ENCODE data around the gene MICAL1.

MICAL1 gene

DNA sequence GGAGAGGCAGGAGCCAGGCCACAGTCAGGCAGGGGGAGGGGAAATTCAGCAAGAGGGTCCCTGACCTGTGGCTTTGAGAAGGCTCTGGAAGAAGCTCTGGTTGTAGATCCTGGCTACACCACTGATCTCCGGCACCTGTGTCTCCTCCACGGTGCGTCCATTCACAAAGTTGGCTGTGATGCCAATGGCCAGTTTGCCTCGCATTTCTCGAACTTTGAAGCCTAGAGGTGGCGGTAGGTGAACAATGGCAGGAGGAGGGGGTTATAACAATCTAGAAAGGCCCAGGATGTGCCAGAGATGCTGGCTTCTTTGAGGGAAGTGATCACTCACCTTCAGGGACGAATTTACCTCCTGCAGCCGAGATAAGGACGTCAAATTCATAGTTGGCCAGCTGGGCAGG lies 3.4 kb downstream of the MICAL1 start:
- no peak for DNase-seq

GRCh38 chr6:109451376-109451775 lies 4.2 kb downstream of the MICAL1 start:
- DNase-seq, result no peak

DNA sequence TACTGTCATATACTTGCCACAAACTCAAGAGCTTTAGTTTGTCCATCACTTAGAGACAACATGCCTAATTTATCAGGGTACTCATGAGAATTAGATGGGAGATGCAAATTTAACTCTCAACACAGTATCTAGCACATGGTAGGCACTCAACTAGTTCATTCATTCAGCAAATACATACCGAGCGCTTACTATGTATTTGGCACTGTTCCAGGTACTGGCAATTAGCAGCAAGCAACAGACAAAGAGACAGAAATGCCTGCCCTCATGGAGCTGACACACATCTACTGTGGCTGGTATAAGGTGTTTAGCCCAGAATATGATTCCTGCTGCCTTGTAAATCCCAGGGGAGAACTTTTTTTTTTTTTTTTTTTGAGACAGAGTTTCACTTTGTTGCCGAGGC lies 4.8 kb downstream of the MICAL1 start:
- no peak for DNase-seq

- DNase-seq, result no peak
Observed at GRCh38 chr6:109449795-109450673, 5.5 kb downstream of the MICAL1 start.

- DNase-seq, result no peak
Observed at GRCh38 chr6:109449064-109449794, 6.3 kb downstream of the MICAL1 start.

GRCh38 chr6:109448615-109449014 lies 7.0 kb downstream of the MICAL1 start:
- no peak for DNase-seq

DNA sequence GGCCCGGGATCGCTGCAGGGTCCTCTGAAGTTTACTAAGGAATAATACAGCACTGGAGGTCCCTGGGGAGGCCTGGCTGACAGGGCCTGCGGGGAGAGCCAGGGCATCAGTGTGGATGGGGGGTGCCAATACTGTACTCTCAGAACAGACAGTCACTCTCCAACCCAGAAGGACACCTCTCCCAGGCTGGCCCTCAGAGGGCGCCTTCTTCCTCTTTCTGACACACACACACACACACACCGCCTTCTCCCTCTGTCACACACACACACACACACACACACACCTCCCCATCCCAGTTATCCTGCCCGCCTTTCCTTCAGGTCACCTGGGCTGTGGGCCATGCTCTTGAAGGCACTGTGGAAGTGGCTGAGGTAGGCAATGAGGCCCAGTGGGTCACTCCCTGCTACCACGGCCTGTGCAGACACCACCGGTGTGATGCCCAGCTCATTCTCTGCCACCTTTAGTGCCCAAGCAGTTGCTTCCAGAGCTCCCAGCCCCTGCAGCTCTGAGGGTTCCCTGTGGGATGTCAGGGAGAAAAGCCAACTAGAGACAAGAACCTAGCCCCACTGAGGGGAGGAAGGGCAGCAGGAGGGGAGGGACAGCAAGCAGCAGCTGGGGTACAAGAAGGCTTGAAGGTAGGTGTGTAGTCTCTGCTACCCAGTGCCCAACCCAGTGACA lies 7.6 kb downstream of the MICAL1 start:
- no peak for DNase-seq

DNA sequence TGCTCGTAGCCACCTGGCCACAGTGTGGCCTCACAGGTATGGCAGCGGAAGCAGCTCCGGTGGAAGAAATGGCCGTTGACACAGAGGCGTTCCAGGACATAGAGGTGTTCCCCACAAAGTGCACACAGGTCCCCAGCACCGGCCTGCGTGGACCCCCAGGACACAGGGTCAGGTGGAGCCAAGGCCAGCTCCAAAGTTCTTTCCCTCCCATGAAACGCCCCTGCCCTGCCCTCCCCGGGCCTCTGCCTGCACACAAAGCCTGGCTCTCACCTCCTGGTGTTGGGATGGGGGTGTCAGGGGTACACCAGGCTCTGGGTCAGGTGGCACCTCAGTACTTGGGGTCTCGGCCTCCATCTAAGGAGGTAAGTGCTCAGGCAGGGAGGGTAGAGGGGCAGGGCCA lies 8.5 kb downstream of the MICAL1 start:
- DNase-seq, result no peak

- DNase-seq, result no peak
Observed at GRCh38 chr6:109446541-109446940, 9.0 kb downstream of the MICAL1 start.

DNA sequence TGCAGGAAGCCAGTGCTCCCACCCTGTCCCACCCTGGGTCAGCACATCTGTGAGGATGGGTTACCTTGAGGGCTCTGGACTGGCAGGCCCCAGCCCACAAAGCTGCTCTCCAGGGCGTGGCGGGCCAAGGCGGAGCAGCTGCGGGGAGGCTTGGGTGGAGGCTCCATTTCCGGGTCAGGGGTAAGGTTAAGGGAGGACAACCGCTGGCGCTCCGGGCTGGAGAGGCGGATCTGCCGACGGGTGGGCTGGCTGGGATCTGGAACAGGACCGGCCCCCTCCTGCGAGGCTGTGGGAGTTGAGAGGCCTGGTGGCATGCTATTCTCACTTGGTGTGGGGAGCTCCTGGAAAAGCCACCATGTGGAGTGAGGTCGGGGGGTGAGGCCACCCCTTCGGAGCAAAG lies 9.5 kb downstream of the MICAL1 start:
- DNase-seq, result no peak

- DNase-seq, result no peak
Observed at GRCh38 chr6:109445382-109445781, 10.2 kb downstream of the MICAL1 start.

- no peak for DNase-seq
Observed at GRCh38 chr6:109443425-109443950, 12.1 kb downstream of the MICAL1 start.

- DNase-seq, result no peak
Observed at GRCh38 chr6:109442393-109442924, 13.1 kb downstream of the MICAL1 start.

GRCh38 chr6:109441069-109441816 lies 14.3 kb downstream of the MICAL1 start:
- DNase-seq, result peak; percentile 26

GRCh38 chr6:109440331-109441068 lies 15.1 kb downstream of the MICAL1 start, which contains the start of the genes PPIL6 and SMPD2:
Gene PPIL6, minus strand, starts transcription at chr6:109440628. Its CDS starts 38 bp downstream, at chr6:109440590.
Gene SMPD2, plus strand, starts transcription at chr6:109440724. Its CDS starts 398 bp downstream, at chr6:109441122.
- DNase-seq, result peak; percentile 82

DNA sequence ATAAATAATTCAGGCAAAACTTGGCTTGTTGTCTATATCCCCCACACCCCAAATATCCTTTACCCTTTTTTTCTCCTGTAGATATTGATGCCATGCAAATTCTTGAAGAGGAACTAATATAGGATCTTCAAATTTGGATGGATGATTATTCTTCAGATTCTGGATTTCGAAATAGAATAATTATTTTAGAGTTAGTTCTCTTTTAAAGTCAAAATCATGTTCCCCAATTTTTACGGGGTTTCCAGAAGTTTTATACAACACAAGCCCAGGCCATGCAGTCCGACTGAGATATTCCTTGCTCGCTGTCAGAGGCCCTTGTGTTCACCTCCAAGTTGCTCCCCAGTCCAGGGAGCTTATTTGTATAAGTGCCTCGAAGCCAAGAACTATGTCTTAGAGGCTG lies 19.5 kb downstream of the MICAL1 start:
- no peak for DNase-seq

DNA sequence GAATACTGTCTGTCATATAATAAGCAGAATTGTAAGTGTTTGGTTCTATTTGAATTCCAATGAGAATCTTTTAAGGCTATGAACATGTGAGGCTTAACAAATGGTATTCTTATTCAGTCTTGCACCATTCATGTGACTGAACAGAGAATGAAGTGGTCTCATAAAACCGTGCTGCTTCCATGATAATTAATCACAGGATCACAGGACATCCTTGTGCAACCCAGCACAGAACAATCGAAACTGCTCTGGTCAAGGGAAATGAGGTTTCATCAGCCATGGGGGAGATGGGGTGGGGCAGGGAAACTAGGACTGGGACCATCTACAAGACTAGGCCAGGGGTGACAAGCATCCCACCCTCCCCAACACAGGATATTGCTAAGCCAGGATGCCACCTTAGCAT lies 21.1 kb downstream of the MICAL1 start:
- DNase-seq, result no peak

GRCh38 chr6:109429496-109429895 lies 26.1 kb downstream of the MICAL1 start:
- DNase-seq, result no peak

DNA sequence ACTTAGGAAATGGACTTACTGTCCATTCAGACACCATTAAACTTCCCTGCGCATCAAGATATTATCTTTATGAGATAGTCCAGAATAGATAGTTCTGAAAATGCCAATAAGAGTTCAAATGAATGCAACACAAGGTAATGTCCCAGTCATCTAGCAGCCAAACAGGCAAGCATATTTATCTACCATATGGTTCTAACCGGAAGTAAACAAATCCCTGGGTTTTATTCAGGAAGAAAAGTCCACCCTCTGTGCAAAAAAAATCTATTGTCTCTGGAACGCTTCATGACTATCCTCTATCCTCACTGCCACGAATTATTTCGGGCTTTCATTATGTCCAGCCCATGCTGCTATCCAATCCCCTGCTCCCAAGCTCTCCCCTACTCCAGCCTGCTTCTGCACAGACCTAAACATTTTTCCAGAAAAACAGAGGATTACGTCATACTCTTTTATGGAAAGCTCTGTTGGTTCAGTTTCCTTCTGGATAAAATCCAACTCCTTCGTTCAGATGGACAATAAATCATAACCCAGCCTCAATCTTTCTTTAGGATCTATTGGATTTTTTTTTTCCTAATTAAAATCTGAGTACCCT lies 26.6 kb downstream of the MICAL1 start:
- DNase-seq, result no peak

GRCh38 chr6:109424946-109425345 lies 30.6 kb downstream of the MICAL1 start:
- no peak for DNase-seq

GRCh38 chr6:109421184-109421583 lies 34.4 kb downstream of the MICAL1 start:
- DNase-seq, result no peak
